M059J (cell line): ENCODE results near the gene KLHL3. TPM values are rescaled to one million over a fixed set of nuclear protein-coding genes. Genes with fewer than 3 reads are reported as not detected.
"Not testable (repeated sequence)": the region's sequence is repeated elsewhere in the genome, so short reads cannot be mapped to it uniquely, and the experiment has no call there.

Source experiments
- DNase-seq: peaks from one replicate; pipeline ENCODE4 v3.0.0-alpha.2; 2012; ENCODE audit warnings: low read depth
- total RNA-seq: library from RNA; depleted of rRNA; stranded (reverse); fragments of >200 nt; shearing (Covaris generic); gene quantifications from 2 replicates; pipeline ENCODE4 v1.2.3, GENCODE V29; 2014; rRNA removed

Gene KLHL3
- total RNA-seq: 0.74 and 2.2 TPM in 2 replicates

DNA sequence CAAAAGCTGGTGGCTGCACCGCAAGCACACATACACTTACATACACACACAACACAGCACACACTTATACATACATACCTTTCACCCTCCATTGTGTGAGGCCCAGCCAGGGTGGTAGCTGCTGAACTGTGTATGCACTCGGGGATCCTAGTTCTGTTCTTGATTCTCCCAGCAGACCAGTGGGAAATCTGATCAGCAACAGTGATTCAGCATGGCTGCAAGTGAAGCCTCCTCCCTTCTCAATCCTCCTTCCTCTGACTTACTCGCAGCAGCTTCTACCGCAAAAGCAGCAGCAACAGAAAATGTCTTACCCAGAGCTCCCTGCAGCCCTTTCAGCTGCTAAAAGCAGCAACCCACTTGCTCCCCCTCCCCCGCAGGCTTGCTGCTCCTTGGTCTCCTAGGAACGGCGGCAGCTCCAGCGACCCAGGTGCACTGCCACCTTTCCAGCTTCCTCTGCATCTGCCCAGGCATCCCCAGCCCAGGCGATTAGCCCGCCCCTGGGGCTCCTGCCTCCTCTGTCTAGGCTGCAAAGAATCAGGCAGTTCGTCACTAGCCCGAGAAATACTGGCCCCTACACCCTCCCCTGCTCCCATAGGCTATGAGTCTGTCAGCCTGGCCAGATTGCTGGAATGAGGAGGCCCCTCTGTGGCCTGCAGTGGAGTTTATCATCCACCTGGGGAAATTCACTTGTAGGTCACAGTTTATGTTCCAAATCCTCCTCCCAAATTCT, at the start of gene KLHL3:
Gene KLHL3, minus strand, starts transcription at position 535 of the 730 bp plus-strand sequence. Its CDS starts 443 bp downstream, at position 92.
- DNase-seq: peak; percentile 6

DNA sequence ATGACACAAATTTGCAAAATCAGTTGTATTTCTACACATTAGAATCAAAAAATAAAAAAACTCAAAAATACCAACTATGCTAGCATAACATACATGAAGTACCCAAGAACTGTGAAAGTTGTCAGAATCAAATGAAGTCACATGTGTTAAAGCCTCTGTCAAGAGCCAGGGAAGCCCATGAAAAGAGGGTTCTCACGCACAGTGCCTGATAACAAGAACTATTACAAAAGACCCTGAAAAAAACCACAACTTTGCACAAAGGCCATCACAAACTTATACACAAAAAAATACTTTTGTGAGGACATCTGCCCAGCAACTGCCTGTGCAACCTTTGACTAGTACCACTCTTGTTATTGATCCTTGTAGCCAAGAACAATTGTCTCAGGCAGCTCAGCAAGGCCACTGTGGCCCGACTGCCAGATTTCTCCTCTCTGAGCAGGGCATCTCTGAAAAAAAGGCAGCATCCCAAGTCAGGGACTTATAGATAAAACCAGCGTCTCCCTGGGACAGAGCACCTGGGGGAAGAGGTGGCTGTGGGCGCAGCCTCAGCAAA, 47.2 kb upstream of the KLHL3 start:
- no peak for DNase-seq

GRCh38 chr5:137782055-137782454, 46.2 kb upstream of the KLHL3 start:
- DNase-seq: no peak

DNA sequence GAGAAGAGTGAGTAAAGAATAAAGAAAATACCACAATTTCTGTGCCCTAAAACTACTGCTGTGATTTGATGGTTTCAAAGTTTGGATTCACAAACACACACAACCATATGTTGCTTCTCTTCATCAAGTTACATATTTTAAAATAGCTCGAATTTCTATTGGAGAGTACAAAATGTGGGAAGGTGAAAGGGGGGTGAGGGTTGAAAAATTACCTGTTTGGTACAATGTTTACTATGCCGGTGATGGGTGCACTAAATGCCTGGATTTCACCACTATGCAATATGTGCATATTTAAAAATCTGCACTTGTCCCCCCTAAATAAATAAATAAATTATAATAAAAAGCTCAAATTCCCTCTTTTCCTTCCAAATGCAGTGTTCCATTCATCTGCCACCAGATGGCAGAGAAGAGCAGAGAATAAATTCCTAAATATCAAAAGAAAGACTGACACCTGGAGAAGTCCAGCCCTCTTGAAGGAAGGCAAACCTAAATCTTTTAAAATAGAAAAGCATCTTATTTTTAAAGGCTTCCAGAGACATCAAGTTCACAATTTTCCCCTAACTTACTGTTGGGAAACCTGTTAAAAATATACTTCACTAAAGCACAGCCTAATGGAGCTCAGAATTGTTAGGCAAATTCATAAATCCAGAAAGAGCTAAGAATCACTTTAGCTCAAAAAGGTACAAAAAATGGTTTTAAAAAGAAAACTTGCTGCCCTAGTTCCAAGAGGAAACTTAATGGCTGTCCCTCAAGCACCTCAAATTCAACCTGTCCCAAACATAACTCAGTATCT, 43.1 kb upstream of the KLHL3 start:
- peak; percentile 60 for DNase-seq

DNA sequence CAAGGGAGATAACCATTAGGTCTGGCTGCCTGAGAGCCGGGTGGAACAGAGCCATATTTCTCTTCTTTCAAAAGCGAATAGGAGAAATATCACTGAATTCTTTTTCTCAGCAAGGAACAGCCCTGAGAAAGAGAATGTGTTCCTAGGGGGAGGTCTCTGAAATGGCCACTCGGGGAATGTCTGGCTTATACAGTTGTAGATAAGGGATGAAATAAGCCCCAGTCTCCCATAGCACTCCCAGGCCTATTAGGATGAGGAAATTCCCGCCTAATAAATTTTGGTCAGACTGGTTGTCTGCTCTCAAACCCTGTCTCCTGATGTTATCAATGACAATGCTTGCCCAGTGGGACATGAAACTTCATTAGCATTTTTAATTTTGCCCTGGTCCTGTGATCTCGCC, 32.0 kb upstream of the KLHL3 start:
- not testable (repeated sequence) for DNase-seq

DNA sequence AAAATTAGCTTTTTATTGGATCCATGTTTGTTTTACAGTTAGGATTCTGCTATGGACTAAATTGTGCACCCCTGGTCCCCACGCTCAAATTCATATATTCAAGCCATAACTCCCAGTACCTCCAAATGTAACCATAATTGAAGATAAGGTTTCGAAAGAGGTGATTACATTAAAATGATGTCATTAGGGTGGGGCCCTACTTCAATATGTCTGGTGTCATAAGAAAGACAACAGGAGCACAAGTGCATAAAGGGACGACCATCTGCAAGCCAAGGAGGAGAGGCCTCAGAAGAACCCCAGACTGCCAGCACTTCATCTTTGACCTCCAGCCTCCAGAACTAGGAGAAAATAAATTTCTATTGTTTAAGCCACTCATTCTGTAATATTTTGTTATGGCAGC, 25.7 kb upstream of the KLHL3 start:
- DNase-seq: no peak

GRCh38 chr5:137760719-137761516, 25.0 kb upstream of the KLHL3 start:
- peak; percentile 83 for DNase-seq

- no peak for DNase-seq
Observed at GRCh38 chr5:137760294-137760693, 24.4 kb upstream of the KLHL3 start.

DNA sequence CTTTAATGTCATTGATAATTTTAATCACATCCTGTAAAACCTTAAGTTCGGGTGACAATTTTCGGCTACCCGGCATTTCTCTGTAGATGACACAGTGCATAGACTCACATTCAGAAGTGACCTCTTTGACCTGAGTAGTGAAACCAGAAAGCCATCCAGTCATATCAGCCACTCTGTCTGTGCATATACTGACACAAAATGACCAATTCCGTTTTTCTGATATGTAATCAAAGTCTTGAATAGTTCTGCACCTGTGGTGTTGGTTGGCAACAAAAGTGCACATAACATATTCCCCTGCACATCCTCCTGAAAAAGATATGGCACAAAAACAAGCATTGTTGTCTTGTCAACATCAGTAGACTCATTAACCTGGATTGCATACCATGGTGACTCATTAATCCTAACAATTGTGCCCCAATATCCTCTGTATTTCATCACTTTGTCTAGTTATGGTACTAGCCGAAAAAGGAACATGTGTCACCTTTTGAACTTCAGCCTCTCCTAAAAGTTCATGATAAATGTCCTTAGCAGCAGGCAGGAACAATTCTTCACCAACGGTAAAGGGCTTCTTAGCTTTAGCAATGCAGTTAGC, 22.9 kb upstream of the KLHL3 start:
- DNase-seq: peak; percentile 60

GRCh38 chr5:137758121-137758520, 22.2 kb upstream of the KLHL3 start:
- no peak for DNase-seq

DNA sequence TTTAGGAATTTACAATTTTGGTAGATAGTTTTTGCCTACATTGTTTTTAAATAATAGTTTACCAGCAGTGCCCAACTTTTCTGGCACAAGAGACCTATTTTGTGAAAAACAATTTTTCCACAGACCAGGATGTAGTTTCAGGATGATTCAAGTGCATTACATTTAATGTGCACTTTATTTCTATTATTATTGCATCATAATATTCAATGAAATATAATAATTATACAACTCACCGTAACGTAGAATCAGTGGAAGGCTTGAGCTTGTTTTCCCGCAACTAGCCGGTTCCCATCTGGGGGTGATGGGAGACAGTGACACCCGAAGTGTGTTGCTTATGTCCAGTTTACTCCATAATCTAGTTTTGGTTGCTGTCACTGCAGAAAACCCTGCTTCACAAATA, 21.7 kb upstream of the KLHL3 start:
- no peak for DNase-seq

DNA sequence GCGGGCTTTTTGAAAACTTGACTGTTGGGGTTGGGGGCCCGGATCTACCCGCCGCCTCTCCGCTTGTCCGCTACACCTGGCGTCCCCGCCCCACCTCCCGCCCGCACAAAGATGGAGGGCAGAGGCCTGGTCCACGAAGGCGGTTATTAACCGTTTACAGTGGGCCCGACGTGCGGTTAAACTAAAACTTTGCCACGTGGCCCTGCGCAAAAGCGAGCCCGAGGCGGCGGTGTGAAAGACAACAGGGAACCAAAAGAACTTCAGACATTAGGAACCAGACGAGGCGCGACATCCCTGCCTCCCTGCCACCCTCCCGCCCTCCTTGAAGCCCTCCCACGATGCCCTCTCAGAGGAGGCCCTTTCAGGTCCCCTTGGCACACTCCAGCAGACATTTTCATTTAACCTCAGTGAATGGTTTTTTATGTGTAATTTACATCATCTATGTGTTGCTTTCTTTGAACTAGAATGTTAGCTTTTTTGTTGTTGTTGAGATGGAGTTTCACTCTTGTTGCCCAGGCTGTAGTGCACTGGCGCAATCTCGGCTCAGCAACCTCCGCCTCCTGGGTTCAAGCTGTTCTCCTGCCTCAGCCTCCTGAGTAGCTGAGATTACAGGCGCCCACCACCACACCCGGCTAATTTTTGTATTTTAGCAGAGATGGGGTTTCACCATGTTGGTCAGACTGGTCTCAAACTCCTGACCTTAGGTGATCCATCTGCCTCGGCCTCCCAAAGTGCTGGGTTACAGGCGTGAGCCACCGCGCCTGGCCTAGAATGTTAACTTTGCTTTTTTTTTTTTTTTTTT, 19.3 kb upstream of the KLHL3 start:
- no peak for DNase-seq

GRCh38 chr5:137754188-137754960, 18.5 kb upstream of the KLHL3 start, which contains the start of gene HNRNPA0:
Gene HNRNPA0, minus strand, starts transcription at chr5:137754363. Its CDS starts 297 bp downstream, at chr5:137754066.
- DNase-seq: peak; percentile 93

DNA sequence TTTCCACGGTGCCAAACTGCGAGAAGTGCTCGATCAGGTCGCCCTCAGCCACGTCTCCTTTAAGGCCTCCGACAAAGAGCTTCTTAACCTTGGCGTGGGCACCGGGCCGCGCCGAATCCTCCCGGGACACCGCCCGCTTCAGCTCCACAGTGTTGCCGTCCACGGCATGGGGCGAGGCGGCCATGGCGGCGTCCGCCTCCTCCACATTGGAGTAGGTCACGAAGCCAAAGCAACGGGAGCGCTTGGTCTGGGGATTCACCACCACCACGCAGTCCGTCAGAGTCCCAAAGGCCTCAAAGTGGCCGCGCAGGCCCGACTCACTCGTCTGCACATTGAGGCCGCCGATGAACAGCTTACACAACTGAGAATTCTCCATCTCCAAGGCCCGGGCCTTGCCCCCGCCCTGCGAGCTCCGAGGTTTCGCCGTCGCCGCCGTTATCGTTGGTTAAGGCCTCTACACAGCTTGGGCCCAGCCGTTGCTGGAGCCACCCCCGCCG, 17.9 kb upstream of the KLHL3 start:
- DNase-seq: no peak

- peak; percentile 47 for DNase-seq
Observed at GRCh38 chr5:137752905-137753690, 17.2 kb upstream of the KLHL3 start.

- DNase-seq: peak; percentile 68
Observed at GRCh38 chr5:137751869-137752491, 16.1 kb upstream of the KLHL3 start.

DNA sequence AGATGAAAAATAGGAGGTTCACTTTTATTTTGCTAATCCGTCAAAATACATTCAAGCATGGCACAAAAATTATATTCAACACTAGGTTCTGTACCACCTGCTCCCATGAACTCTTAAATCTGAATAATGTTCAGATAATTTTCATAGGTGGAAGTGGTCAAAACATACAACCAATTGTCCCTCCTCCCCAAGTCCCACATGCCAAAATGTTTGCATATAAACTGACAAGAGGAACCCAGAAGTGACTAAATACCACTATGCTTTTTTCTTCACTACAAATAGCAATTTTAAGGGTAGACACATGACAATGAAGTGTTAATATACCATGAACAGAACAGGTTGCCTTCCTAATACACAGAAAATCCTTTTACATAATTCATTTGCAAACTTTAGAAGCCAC, 14.5 kb upstream of the KLHL3 start:
- no peak for DNase-seq

- DNase-seq: no peak
Observed at GRCh38 chr5:137747848-137748247, 12.0 kb upstream of the KLHL3 start.
